Endothelial cell of umbilical vein (primary cell): Measurements from ENCODE around the gene CCDC28A.

Experiments
- EZH2 ChIP-seq: IDR thresholded peaks from 2 replicates; pipeline ENCODE4 v1.6.1; 2012; ENCODE audit warnings: borderline replicate concordance, low read depth, mild to moderate bottlenecking, moderate library complexity, low read length, inconsistent platforms; ENCODE audit not compliant: severe bottlenecking
- FOS ChIP-seq: IDR thresholded peaks from 2 replicates; pipeline ENCODE4 v1.6.1; 2011; ENCODE audit warnings: mild to moderate bottlenecking, low read length, moderate library complexity, borderline replicate concordance; ENCODE audit not compliant: insufficient read depth
- GATA2 ChIP-seq: IDR thresholded peaks from 2 replicates; pipeline ENCODE4 v1.7.0; 2011; ENCODE audit warnings: low read depth, mild to moderate bottlenecking, moderate library complexity, mixed read lengths, low read length; ENCODE audit not compliant: insufficient read length, insufficient read depth
- JUN ChIP-seq: IDR thresholded peaks from 2 replicates; pipeline ENCODE4 v1.6.1; 2011; ENCODE audit warnings: borderline replicate concordance, low read depth; ENCODE audit not compliant: insufficient read length, insufficient read depth
- MYC ChIP-seq: IDR thresholded peaks from one replicate; pipeline ENCODE4 v1.6.1; 2011; ENCODE audit warnings: mild to moderate bottlenecking, low read depth, low read length
- POLR2A ChIP-seq: IDR thresholded peaks from 2 replicates; pipeline ENCODE4 v1.6.1; 2012; ENCODE audit warnings: low read depth, mild to moderate bottlenecking, control low read depth, low read length
- POLR2AphosphoS5 ChIP-seq: IDR thresholded peaks from 2 replicates; pipeline ENCODE4 v1.6.1; 2012; ENCODE audit warnings: low read depth, mild to moderate bottlenecking, control low read depth, low read length, moderate library complexity; ENCODE audit not compliant: insufficient read depth
- TF ChIP-seq, protein P1 (sequence below), 2 donors: IDR thresholded peaks; 1 replicate in 1 of 2; 2 replicates in 1 of 2; pipeline ENCODE4 v1.5.1; 2011; ENCODE audit warnings: low read length in 2 of 2, mild to moderate bottlenecking in 2 of 2, moderate library complexity in 2 of 2, control low read depth in 1 of 2, inconsistent platforms in 1 of 2, low read depth in 1 of 2; ENCODE audit not compliant: insufficient read depth in 1 of 2; ENCODE audit errors: extremely low read depth in 1 of 2
- TF ChIP-seq, protein P2 (sequence below): IDR thresholded peaks from 2 replicates; pipeline ENCODE4 v1.6.1; 2011; ENCODE audit not compliant: insufficient read depth, insufficient read length

GRCh38 chr6:138769102-138769676 is 4.4 kb upstream of the CCDC28A start:
- no peak for TF ChIP-seq EZH2
- TF ChIP-seq, protein P1, sequence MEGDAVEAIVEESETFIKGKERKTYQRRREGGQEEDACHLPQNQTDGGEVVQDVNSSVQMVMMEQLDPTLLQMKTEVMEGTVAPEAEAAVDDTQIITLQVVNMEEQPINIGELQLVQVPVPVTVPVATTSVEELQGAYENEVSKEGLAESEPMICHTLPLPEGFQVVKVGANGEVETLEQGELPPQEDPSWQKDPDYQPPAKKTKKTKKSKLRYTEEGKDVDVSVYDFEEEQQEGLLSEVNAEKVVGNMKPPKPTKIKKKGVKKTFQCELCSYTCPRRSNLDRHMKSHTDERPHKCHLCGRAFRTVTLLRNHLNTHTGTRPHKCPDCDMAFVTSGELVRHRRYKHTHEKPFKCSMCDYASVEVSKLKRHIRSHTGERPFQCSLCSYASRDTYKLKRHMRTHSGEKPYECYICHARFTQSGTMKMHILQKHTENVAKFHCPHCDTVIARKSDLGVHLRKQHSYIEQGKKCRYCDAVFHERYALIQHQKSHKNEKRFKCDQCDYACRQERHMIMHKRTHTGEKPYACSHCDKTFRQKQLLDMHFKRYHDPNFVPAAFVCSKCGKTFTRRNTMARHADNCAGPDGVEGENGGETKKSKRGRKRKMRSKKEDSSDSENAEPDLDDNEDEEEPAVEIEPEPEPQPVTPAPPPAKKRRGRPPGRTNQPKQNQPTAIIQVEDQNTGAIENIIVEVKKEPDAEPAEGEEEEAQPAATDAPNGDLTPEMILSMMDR (IDR thresholded peaks at IDR 0.05; ENCODE audit: extremely low read depth in 1 of 2, insufficient read depth in 1 of 2, low read depth in 1 of 2, low read length in 2 of 2) = no peak
- peak; percentile 27 for TF ChIP-seq POLR2AphosphoS5
- no peak for TF ChIP-seq POLR2A
- TF ChIP-seq JUN = no peak
- TF ChIP-seq MYC = no peak
- TF ChIP-seq FOS = no peak
- TF ChIP-seq, protein P2, sequence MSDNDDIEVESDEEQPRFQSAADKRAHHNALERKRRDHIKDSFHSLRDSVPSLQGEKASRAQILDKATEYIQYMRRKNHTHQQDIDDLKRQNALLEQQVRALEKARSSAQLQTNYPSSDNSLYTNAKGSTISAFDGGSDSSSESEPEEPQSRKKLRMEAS = no peak
- peak; percentile 81 for TF ChIP-seq GATA2
